A549 (cell line): Measurements from ENCODE around the gene SUN2. TPM values are rescaled to one million over a fixed set of nuclear protein-coding genes. Genes with fewer than 3 reads are reported as not detected.

ENCODE experiments used
- ATAC-seq, 2 experiments: fragments of 200-7000 bp in 1 of 2; fragments of >200 bp in 1 of 2; cut with Nextera tagmentation in 1 of 2; cut with Tn5 transposase in 1 of 2; 3 replicates each; pipeline versions ENCODE4 v1.8.0 to v1.9.1; 2018 to 2020; ENCODE audit warnings: mild to moderate bottlenecking in 1 of 2, moderate library complexity in 1 of 2
- CTCF ChIA-PET: fragments of 300-600 bp; sonication (Branson Sonifier 250); formaldehyde crosslinking; extraction: SDS; loops from one replicate; lab custom pipeline; 2021; ENCODE audit warnings: antibody characterized with exemption, inconsistent platforms; lab: Yijun Ruan, JAX
- POLR2A ChIA-PET: fragments of 350-600 bp; formaldehyde crosslinking; extraction: SDS; loops from one replicate; lab custom pipeline; 2021; ENCODE audit warnings: antibody characterized with exemption, inconsistent platforms; lab: Yijun Ruan, JAX
- DNase-seq, 2 experiments: peaks; one replicate each; pipeline versions ENCODE4 v3.0.0 to v3.0.0-alpha.2; 2011 to 2016; ENCODE audit warnings: low read depth in 1 of 2, low spot score in 1 of 2
- FAIRE-seq: peaks from 2 replicates; lab custom pipeline; 2011; peaks lifted over from hg19 to GRCh38; lab: Jason Lieb, UNC
- H3K27ac ChIP-seq, 2 experiments: fragments of >200 bp; sonication (Bioruptor Twin); formaldehyde crosslinking; 3 replicates each; pipeline ENCODE4 v1.5.1; 2016 to 2017
- H3K4me1 ChIP-seq: fragments of >200 bp; sonication (Bioruptor Twin); formaldehyde crosslinking; 3 replicates; pipeline ENCODE4 v1.6.1; 2016
- H3K4me2 ChIP-seq: fragments of >200 bp; sonication (Bioruptor Twin); formaldehyde crosslinking; 3 replicates; pipeline ENCODE4 v1.6.1; 2016
- H3K4me3 ChIP-seq: fragments of >200 bp; sonication (Bioruptor Twin); formaldehyde crosslinking; 3 replicates; pipeline ENCODE4 v1.5.1; 2016
- H3K9me3 ChIP-seq: fragments of >200 bp; sonication (Bioruptor Twin); formaldehyde crosslinking; 3 replicates; pipeline ENCODE4 v1.6.1; 2016
- ATOH8 ChIP-seq: fragments of 250-450 bp; sonication (Bioruptor Pico); IDR thresholded peaks from 2 replicates; pipeline ENCODE4 v1.5.0; 2020; ENCODE audit warnings: low read depth, mild to moderate bottlenecking, moderate library complexity
- BCL3 ChIP-seq: fragments of >200 bp; sonication (Bioruptor Twin); formaldehyde crosslinking; IDR thresholded peaks from 3 replicates; pipeline ENCODE4 v1.6.1; 2016
- CBX2 ChIP-seq: fragments of 200-600 bp; sonication (generic); IDR thresholded peaks from 2 replicates; pipeline ENCODE4 v1.6.1; 2016; ENCODE audit warnings: low read depth, mild to moderate bottlenecking, borderline replicate concordance
- CBX8 ChIP-seq: fragments of 200-600 bp; sonication (generic); IDR thresholded peaks from 2 replicates; pipeline ENCODE4 v1.6.1; 2016
- CEBPB ChIP-seq, 2 experiments: fragments of >200 bp in 1 of 2; sonication (Bioruptor Twin) in 1 of 2; formaldehyde crosslinking in 1 of 2; IDR thresholded peaks; 2 replicates each; pipeline ENCODE4 v1.6.1; 2012 to 2016
- CHD2 ChIP-seq: fragments of 150-350 bp; IDR thresholded peaks from 2 replicates; pipeline ENCODE4 v1.6.1; 2014; ENCODE audit warnings: low read length; ENCODE audit not compliant: partially characterized antibody
- CTCF ChIP-seq: fragments of >200 bp; sonication (Bioruptor Twin); formaldehyde crosslinking; IDR thresholded peaks from 3 replicates; pipeline ENCODE4 v1.5.1; 2016
- E2F6 ChIP-seq: IDR thresholded peaks from 2 replicates; pipeline ENCODE4 v1.6.1; 2012; ENCODE audit warnings: low read depth, borderline replicate concordance
- EHF ChIP-seq: fragments of 250-450 bp; sonication (Bioruptor Pico); IDR thresholded peaks from 2 replicates; pipeline ENCODE4 v1.5.0; 2020; ENCODE audit warnings: mild to moderate bottlenecking
- EHMT2 ChIP-seq: fragments of 200-600 bp; sonication (generic); IDR thresholded peaks from 2 replicates; pipeline ENCODE4 v1.6.1; 2016; ENCODE audit warnings: antibody characterized with exemption, low read depth, mild to moderate bottlenecking, moderate library complexity
- EP300 ChIP-seq, 2 experiments: fragments of >200 bp; sonication (Bioruptor Twin); formaldehyde crosslinking; IDR thresholded peaks; 2 replicates in 1 of 2; 3 replicates in 1 of 2; pipeline ENCODE4 v1.6.1; 2016 to 2017
- ESRRA ChIP-seq: fragments of 150-350 bp; IDR thresholded peaks from 2 replicates; pipeline ENCODE4 v1.6.1; 2014; ENCODE audit warnings: mild to moderate bottlenecking, low read length, borderline replicate concordance
- FOSB ChIP-seq: fragments of 250-450 bp; sonication (Bioruptor Pico); IDR thresholded peaks from 2 replicates; pipeline ENCODE4 v1.5.0; 2020; ENCODE audit warnings: mild to moderate bottlenecking, moderate library complexity
- FOSL2 ChIP-seq, 2 experiments: fragments of 450-650 bp in 1 of 2; fragments of >200 bp in 1 of 2; sonication (Bioruptor Twin) in 1 of 2; formaldehyde crosslinking; IDR thresholded peaks; 2 replicates each; pipeline versions ENCODE4 v1.5.0 to v1.6.1; 2016 to 2020; ENCODE audit warnings: mild to moderate bottlenecking in 1 of 2, moderate library complexity in 1 of 2
- FOXS1 ChIP-seq: fragments of 250-450 bp; sonication (Bioruptor Pico); IDR thresholded peaks from 2 replicates; pipeline ENCODE4 v1.5.0; 2020; ENCODE audit warnings: mild to moderate bottlenecking, moderate library complexity
- HES2 ChIP-seq: fragments of >200 bp; sonication (Bioruptor Twin); formaldehyde crosslinking; IDR thresholded peaks from 2 replicates; pipeline ENCODE4 v1.6.1; 2016
- HOXB5 ChIP-seq: fragments of 250-450 bp; sonication (Bioruptor Pico); IDR thresholded peaks from 2 replicates; pipeline ENCODE4 v1.5.0; 2020; ENCODE audit warnings: mild to moderate bottlenecking, moderate library complexity
- JUNB ChIP-seq: fragments of >200 bp; sonication (Bioruptor Twin); formaldehyde crosslinking; IDR thresholded peaks from 2 replicates; pipeline ENCODE4 v1.6.1; 2016
- MAX ChIP-seq: IDR thresholded peaks from 2 replicates; pipeline ENCODE4 v1.6.1; 2012
- MYC ChIP-seq: IDR thresholded peaks from 2 replicates; pipeline ENCODE4 v1.6.1; 2012; ENCODE audit warnings: mild to moderate bottlenecking, inconsistent platforms, low read length, improper control_type of control experiment, borderline replicate concordance
- NFE2L2 ChIP-seq: fragments of 150-350 bp; conservative IDR thresholded peaks from 2 replicates; pipeline ENCODE4 v1.6.1; 2014; ENCODE audit warnings: low read length
- NR3C1 ChIP-seq: fragments of >200 bp; sonication (Bioruptor Twin); formaldehyde crosslinking; IDR thresholded peaks from 3 replicates; pipeline ENCODE4 v1.6.1; 2017
- PBX3 ChIP-seq: IDR thresholded peaks from 2 replicates; pipeline ENCODE4 v1.6.1; 2012
- PHF8 ChIP-seq: fragments of 200-600 bp; sonication (generic); IDR thresholded peaks from 2 replicates; pipeline ENCODE4 v1.6.1; 2016; ENCODE audit warnings: low read depth, mild to moderate bottlenecking, antibody characterized with exemption, moderate library complexity, borderline replicate concordance
- POLR2A ChIP-seq: IDR thresholded peaks from 2 replicates; pipeline ENCODE4 v1.6.1; 2012; ENCODE audit warnings: mild to moderate bottlenecking, low read length
- RCOR1 ChIP-seq: fragments of 150-350 bp; IDR thresholded peaks from 2 replicates; pipeline ENCODE4 v1.6.1; 2014; ENCODE audit warnings: antibody characterized with exemption, low read length, low read depth
- RFX5 ChIP-seq: fragments of 450-650 bp; IDR thresholded peaks from 2 replicates; pipeline ENCODE4 v1.7.1; 2014; ENCODE audit warnings: antibody characterized with exemption, mild to moderate bottlenecking, moderate library complexity
- RNF2 ChIP-seq: fragments of 200-600 bp; sonication (generic); IDR thresholded peaks from 2 replicates; pipeline ENCODE4 v1.6.1; 2016; ENCODE audit warnings: low read depth, mild to moderate bottlenecking, antibody characterized with exemption, moderate library complexity, borderline replicate concordance
- SREBF2 ChIP-seq: fragments of 450-650 bp; IDR thresholded peaks from 2 replicates; pipeline ENCODE4 v1.6.1; 2014; ENCODE audit warnings: mild to moderate bottlenecking, moderate library complexity
- ZC3H11A ChIP-seq: fragments of 450-650 bp; IDR thresholded peaks from 2 replicates; pipeline ENCODE4 v1.6.1; 2014; ENCODE audit warnings: antibody characterized with exemption, mild to moderate bottlenecking
- ZSCAN20 ChIP-seq: fragments of 250-450 bp; sonication (Bioruptor Pico); IDR thresholded peaks from 2 replicates; pipeline ENCODE4 v1.8.0; 2022; ENCODE audit warnings: mild to moderate bottlenecking, moderate library complexity
- whole genome bisulfite sequencing: methylation state at CpG from one replicate; pipeline ENCODE4 v1.1.6; 2017; ENCODE audit errors: missing lambda C conversion rate; 5-methylcytosine and 5-hydroxymethylcytosine counted together
- polyA plus RNA-seq, 4 experiments: library from polyadenylated mRNA; depleted of rRNA in 3 of 4; stranded (reverse); fragments of >200 nt; fragmentation: RNase III in 1 of 4; extraction: RNeasy Plus Mini Kit Qiagen cat#74134 plus additional on column Dnase treatment in 1 of 4; gene quantifications; 2 replicates in 3 of 4; 3 replicates in 1 of 4; pipeline ENCODE4 v1.2.3, GENCODE V29; 2011 to 2017

The SUN2 gene
- polyA plus RNA-seq, 2 of the 4 experiments (the other 2 are of a cell fraction), result 12.6 to 24.0 TPM

GRCh38 chr22:38742176-38742942 lies 13.4 kb downstream of the SUN2 start:
- POLR2A ChIA-PET, result no interaction called here

GRCh38 chr22:38741576-38741975 lies 14.2 kb downstream of the SUN2 start:
- WGBS, result 98% methylated on average over 6 of the region's 10 CpGs
- H3K9me3 ChIP-seq, result no peaks in the 10 kb centered on the region
- FAIRE-seq (no peak), ATAC-seq (no peak), DNase-seq (no peak)
- H3K4me1 ChIP-seq, result no peaks in the 10 kb centered on the region
- POLR2A ChIA-PET, result interaction anchor here (0.6 kb wide), 1 partner anchor 450 kb away, joined by 12 read pairs; no protein-coding TSS in a partner anchor
- TF ChIP-seq NFE2L2, result no peak
- no peak for TF ChIP-seq BCL3
- TF ChIP-seq PHF8, result no peak
- TF ChIP-seq EHMT2, result no peak
- no peak for TF ChIP-seq RNF2
- no peak for TF ChIP-seq E2F6
- no peak for TF ChIP-seq HES2
- TF ChIP-seq ZC3H11A, result no peak
- TF ChIP-seq CBX8, result no peak
- TF ChIP-seq EP300 (IDR thresholded peaks at IDR 0.05), result no peak
- TF ChIP-seq FOXS1 (CRISPR knock-in tag), result no peak
- TF ChIP-seq PBX3, result no peak
- no peak for TF ChIP-seq SREBF2
- no peak for TF ChIP-seq FOSL2 (IDR thresholded peaks at IDR 0.05)
- no peak for TF ChIP-seq FOSL2 (CRISPR knock-in tag; IDR thresholded peaks at IDR 0.05)
- no peak for TF ChIP-seq MYC
- TF ChIP-seq HOXB5 (CRISPR knock-in tag), result no peak
- TF ChIP-seq CHD2, result no peak
- TF ChIP-seq NR3C1, result no peak
- H3K4me3 ChIP-seq, result no peak overlapping the region
- no peak overlapping the region for H3K27ac ChIP-seq
- CTCF ChIA-PET, result interaction anchor here (1.1 to 3.1 kb wide), 4 partner anchors 9 to 25 kb away, joined by 3 to 10 read pairs (median 9); no protein-coding TSS in a partner anchor
- H3K4me2 ChIP-seq, result no peak overlapping the region

More at GRCh38 chr22:38742176-38742942, 13.4 kb downstream of the SUN2 start:
- Histone ChIP-seq H3K27ac (no peak overlapping the region), H3K4me2 (no peak overlapping the region), H3K4me3 (no peak overlapping the region), H3K4me1 (no peaks in the 10 kb centered on the region), H3K9me3 (no peaks in the 10 kb centered on the region)
- no peak for ATAC-seq
- no peak for DNase-seq
- TF ChIP-seq FOSB (CRISPR knock-in tag), result no peak
- TF ChIP-seq ATOH8 (CRISPR knock-in tag), result no peak
- TF ChIP-seq MAX, result no peak
- TF ChIP-seq POLR2A, result no peak
- TF ChIP-seq RCOR1, result no peak
- no peak for TF ChIP-seq FOXS1 (CRISPR knock-in tag)
- no peak for TF ChIP-seq JUNB
- no peak for TF ChIP-seq EHF
- no peak for TF ChIP-seq RNF2
- no peak for TF ChIP-seq ESRRA
- no peak for TF ChIP-seq RFX5
- no peak for TF ChIP-seq CEBPB (IDR thresholded peaks at IDR 0.05)
- no peak for TF ChIP-seq CHD2
- TF ChIP-seq CTCF, result no peak
- TF ChIP-seq ZSCAN20 (CRISPR knock-in tag), result no peak
- TF ChIP-seq CBX2, result no peak
- no peak for FAIRE-seq
- 93% methylated on average over 15 of the region's 25 CpGs for WGBS
- CTCF ChIA-PET, result interaction anchor here (0.7 to 2.5 kb wide), 6 partner anchors 9 to 126 kb away, joined by 3 to 10 read pairs (median 4); no protein-coding TSS in a partner anchor
